CD4-positive, alpha-beta memory T cell (primary cell): Measurements from ENCODE around the gene ACCSL. TPM values are rescaled to one million over a fixed set of nuclear protein-coding genes. Genes with fewer than 3 reads are reported as not detected.

Source experiments
- CTCF ChIA-PET: fragments of 350-600 bp; sonication (Branson Sonifier 250); formaldehyde crosslinking; loops from one replicate; lab custom pipeline; 2021; ENCODE audit warnings: inconsistent platforms; ENCODE audit not compliant: partially characterized antibody; lab: Charles Lee
- POLR2A ChIA-PET: fragments of 350-600 bp; sonication (Branson Sonifier 250); formaldehyde crosslinking; loops from one replicate; lab custom pipeline; 2021; ENCODE audit not compliant: partially characterized antibody; lab: Charles Lee
- DNase-seq, 5 donors: peaks; one replicate each; pipeline versions ENCODE4 v3.0.0 to v3.0.0-alpha.2; 2020 to 2022; ENCODE audit warnings: mixed read lengths in 1 of 5
- H3K27ac ChIP-seq: one replicate; pipeline ENCODE4 v1.7.0; 2013; ENCODE audit warnings: low read depth, low read length
- H3K27me3 ChIP-seq: 2 replicates; pipeline ENCODE4 v1.7.0; 2013; ENCODE audit warnings: mild to moderate bottlenecking, low read length, moderate library complexity; ENCODE audit not compliant: insufficient read depth
- H3K36me3 ChIP-seq: 2 replicates; pipeline ENCODE4 v1.7.0; 2013; ENCODE audit warnings: mild to moderate bottlenecking, low read length, moderate library complexity; ENCODE audit not compliant: insufficient read depth
- H3K4me1 ChIP-seq: 2 replicates; pipeline ENCODE4 v1.7.0; 2013; ENCODE audit warnings: mild to moderate bottlenecking, low read length, moderate library complexity; ENCODE audit not compliant: insufficient read depth
- H3K4me3 ChIP-seq, 2 donors: one replicate each; pipeline ENCODE4 v1.7.0; 2013; ENCODE audit warnings: low read length in 2 of 2, mild to moderate bottlenecking in 1 of 2
- H3K9me3 ChIP-seq, 2 donors: one replicate each; pipeline ENCODE4 v1.7.0; 2013; ENCODE audit warnings: low read length in 2 of 2, control low read depth in 1 of 2; ENCODE audit not compliant: control insufficient read depth in 1 of 2
- H3K27ac Mint-ChIP-seq, 7 donors: one replicate each; pipeline ENCODE4 v1.8.0; 2020 to 2021; ENCODE audit warnings: mixed read lengths in 7 of 7, mild to moderate bottlenecking in 6 of 7, inconsistent platforms in 3 of 7, moderate library complexity in 3 of 7
- H3K27me3 Mint-ChIP-seq, 2 donors: one replicate each; pipeline ENCODE4 v1.8.0; 2020 to 2021; ENCODE audit warnings: mixed read lengths in 2 of 2
- H3K36me3 Mint-ChIP-seq, 2 donors: one replicate each; pipeline ENCODE4 v1.8.0; 2020 to 2021; ENCODE audit warnings: mixed read lengths in 2 of 2, inconsistent platforms in 1 of 2, mild to moderate bottlenecking in 1 of 2
- H3K4me1 Mint-ChIP-seq, 4 donors: one replicate each; pipeline ENCODE4 v1.8.0; 2020 to 2021; ENCODE audit warnings: mixed read lengths in 4 of 4, mild to moderate bottlenecking in 1 of 4
- H3K4me3 Mint-ChIP-seq, 8 donors: one replicate each; pipeline ENCODE4 v1.8.0; 2020 to 2021; ENCODE audit warnings: mixed read lengths in 8 of 8, mild to moderate bottlenecking in 7 of 8, moderate library complexity in 6 of 8, inconsistent platforms in 3 of 8
- H3K9me3 Mint-ChIP-seq, 8 donors: one replicate each; pipeline ENCODE4 v1.8.0; 2020 to 2021; ENCODE audit warnings: mixed read lengths in 8 of 8, mild to moderate bottlenecking in 5 of 8, inconsistent platforms in 3 of 8, moderate library complexity in 1 of 8
- intact Hi-C: fragments of 100-400 bp; cut with micrococcal nuclease; formaldehyde crosslinking; loops from one replicate; pipeline ENCODE4 v1.15.1; 2023
- polyA plus RNA-seq, 2 donors: library from polyadenylated mRNA; unstranded; fragments of 300-500 nt; fragmentation: Illumina TruSeq; gene quantifications; one replicate each; pipeline ENCODE4 v1.2.3, GENCODE V29; 2021
- total RNA-seq, 2 experiments: library from RNA; stranded (reverse); gene quantifications; one replicate each; pipeline ENCODE4 v1.2.3, GENCODE V29; 2021

Gene ACCSL
- total and polyA plus RNA-seq, 4 experiments from 2014 or later = not detected

DNA sequence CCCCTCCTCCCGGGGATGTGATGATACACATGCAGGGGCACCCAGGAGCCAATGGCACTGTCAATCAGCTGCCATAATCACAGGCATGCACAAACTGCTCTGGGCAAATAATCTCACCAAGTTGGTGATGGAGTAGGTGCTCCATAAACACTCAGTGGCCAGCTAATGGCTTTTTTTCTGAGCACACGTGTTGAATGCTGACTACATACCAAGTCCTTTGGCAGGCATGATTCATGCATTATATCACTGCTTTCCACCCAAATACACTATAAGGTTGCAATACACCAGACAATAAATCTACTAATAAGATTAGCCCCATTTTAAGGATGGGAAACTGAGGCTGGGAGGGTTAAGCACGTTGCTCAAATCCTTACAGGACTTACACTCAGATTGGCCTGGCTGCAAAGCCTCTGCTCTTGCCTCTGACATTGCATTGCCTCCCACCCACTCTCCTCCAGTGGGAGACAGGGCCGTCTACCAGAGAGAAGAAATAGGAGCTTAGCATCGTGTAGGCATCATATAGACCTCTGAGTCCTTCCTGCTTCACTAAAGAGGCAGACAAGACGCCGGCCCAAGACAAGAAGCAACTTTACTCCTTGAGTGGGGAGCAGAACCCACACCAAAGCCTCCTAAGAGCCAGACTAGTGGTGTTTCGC, 32.7 kb upstream of the ACCSL start:
- Mint-ChIP-seq H3K4me1 (no peaks in the 10 kb centered on the region), H3K36me3 (no peaks in the 10 kb centered on the region), H3K9me3 (no peaks in the 10 kb centered on the region), H3K27me3 (peaks cover 5% of the 10 kb centered on the region in 2 donors), H3K27ac (no peak overlapping the region), H3K4me3 (no peak overlapping the region)
- ChIA-PET CTCF (no interaction called here), POLR2A (no interaction called here)
- intact Hi-C loops = no loop called here
- Histone ChIP-seq H3K27me3 (no peaks in the 10 kb centered on the region), H3K4me3 (no peak overlapping the region), H3K4me1 (no peaks in the 10 kb centered on the region), H3K36me3 (no peaks in the 10 kb centered on the region), H3K9me3 (no peaks in the 10 kb centered on the region), H3K27ac (no peak overlapping the region)
- DNase-seq = no peak

DNA sequence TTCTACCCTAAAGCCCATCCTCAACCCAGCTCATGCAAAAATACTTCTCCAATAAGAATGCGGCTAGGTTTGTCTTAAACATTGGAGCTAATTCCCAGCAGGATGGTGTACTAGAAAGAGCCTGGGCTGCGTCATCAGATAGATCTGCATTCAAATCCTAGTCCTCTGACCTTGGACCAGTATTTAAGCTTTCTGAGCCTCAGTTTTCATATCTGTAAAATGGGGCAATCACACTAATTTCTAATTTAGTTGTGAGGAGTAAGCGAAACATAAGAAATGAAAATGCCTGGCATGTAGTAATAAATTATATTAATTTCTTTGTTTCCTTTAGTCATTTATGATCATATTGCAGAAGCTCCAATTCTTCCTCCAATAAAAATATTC, 32.2 kb upstream of the ACCSL start:
- H3K36me3 ChIP-seq = no peaks in the 10 kb centered on the region
- Mint-ChIP-seq H3K4me1 (no peaks in the 10 kb centered on the region), H3K4me3 (no peak overlapping the region), H3K36me3 (no peaks in the 10 kb centered on the region), H3K27ac (no peak overlapping the region), H3K9me3 (no peaks in the 10 kb centered on the region), H3K27me3 (peaks cover under 1 to 4% of the 10 kb centered on the region in 2 donors)
- POLR2A ChIA-PET = no interaction called here
- H3K4me1 ChIP-seq = no peaks in the 10 kb centered on the region
- no peaks in the 10 kb centered on the region for H3K9me3 ChIP-seq
- intact Hi-C loops = no loop called here
- CTCF ChIA-PET = no interaction called here
- no peaks in the 10 kb centered on the region for H3K27me3 ChIP-seq
- no peak overlapping the region for H3K4me3 ChIP-seq
- no peak overlapping the region for H3K27ac ChIP-seq
- DNase-seq = no peak

DNA sequence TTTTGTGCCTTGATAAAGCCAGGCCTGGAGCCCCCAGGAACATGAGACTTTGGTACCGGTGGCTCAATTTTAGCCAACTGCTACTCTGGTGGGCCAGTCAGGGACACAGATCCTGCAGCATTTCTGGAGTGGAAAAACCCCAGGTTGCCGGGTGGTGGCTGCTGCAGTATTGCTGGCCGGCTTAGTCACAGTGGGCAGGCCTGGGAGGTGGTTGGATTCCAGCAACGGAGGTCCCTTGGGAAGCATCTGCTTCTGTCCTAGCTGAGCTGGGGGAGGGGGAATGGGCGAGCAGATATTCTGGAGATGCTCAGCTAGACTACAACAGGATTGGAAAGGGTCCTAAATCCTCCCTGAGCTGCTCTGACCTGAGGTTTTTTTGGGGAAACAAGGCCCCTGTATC, 31.6 kb upstream of the ACCSL start:
- Mint-ChIP-seq H3K4me3 (no peak overlapping the region), H3K27me3 (peaks cover 0 to 2% of the 10 kb centered on the region in 2 donors), H3K4me1 (no peaks in the 10 kb centered on the region), H3K36me3 (no peaks in the 10 kb centered on the region), H3K9me3 (no peaks in the 10 kb centered on the region), H3K27ac (no peak overlapping the region)
- H3K9me3 ChIP-seq = no peaks in the 10 kb centered on the region
- H3K27ac ChIP-seq = no peak overlapping the region
- intact Hi-C loops = no loop called here
- no peak overlapping the region for H3K4me3 ChIP-seq
- no peaks in the 10 kb centered on the region for H3K4me1 ChIP-seq
- H3K36me3 ChIP-seq = no peaks in the 10 kb centered on the region
- POLR2A ChIA-PET = no interaction called here
- no peak for DNase-seq
- CTCF ChIA-PET = no interaction called here
- no peaks in the 10 kb centered on the region for H3K27me3 ChIP-seq

DNA sequence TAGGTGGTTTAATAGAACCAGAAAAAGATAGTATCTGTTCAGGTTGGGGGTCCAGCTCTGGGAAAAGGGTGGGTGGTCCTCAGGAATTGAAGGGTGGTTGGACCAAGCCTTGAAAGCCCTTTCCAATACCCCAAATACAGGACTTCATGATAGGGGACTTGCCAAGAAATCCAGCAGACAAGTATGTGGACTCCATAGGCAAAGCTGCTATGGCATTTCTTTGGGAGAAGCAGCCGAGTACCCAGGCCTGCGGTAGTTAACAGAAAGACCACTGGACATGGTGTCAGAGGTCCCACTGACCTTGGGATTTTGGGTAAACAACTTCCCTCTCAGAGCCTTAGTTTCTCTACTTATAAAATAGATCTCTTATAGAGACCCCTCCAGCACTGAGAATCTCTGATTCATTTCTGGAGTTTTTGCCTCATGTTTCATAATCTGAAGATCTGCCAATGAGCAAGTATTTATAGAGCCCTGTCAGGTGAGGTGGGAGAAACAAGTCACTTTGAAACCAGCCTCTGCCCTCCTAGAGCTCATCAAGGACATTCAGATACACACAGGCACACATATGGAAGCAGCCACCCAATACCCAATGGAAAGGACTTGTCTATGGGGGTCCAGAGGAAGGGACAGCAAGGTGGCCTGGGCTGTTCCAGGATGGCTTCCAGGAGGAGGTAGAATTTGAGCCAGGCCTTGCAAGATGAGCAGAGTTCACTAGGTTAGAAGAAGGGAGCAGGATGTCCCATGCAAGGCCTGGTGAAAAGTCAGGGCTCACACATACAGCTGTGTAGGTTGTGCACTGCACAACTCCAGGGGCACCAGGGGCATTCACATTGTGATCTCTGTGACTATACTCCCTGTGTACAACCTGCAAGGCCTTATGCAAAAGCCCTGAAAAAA, 31.0 kb upstream of the ACCSL start:
- intact Hi-C loops = no loop called here
- Histone ChIP-seq H3K36me3 (no peaks in the 10 kb centered on the region), H3K4me1 (no peaks in the 10 kb centered on the region), H3K27me3 (no peaks in the 10 kb centered on the region), H3K4me3 (no peak overlapping the region), H3K9me3 (no peaks in the 10 kb centered on the region), H3K27ac (no peak overlapping the region)
- Mint-ChIP-seq H3K27ac (no peak overlapping the region), H3K9me3 (peaks cover 0 to under 1% (median 0%) of the 10 kb centered on the region in 8 donors), H3K4me3 (no peak overlapping the region), H3K4me1 (no peaks in the 10 kb centered on the region), H3K36me3 (no peaks in the 10 kb centered on the region), H3K27me3 (peaks cover 0 to 1% of the 10 kb centered on the region in 2 donors)
- ChIA-PET POLR2A (no interaction called here), CTCF (no interaction called here)
- no peak for DNase-seq

DNA sequence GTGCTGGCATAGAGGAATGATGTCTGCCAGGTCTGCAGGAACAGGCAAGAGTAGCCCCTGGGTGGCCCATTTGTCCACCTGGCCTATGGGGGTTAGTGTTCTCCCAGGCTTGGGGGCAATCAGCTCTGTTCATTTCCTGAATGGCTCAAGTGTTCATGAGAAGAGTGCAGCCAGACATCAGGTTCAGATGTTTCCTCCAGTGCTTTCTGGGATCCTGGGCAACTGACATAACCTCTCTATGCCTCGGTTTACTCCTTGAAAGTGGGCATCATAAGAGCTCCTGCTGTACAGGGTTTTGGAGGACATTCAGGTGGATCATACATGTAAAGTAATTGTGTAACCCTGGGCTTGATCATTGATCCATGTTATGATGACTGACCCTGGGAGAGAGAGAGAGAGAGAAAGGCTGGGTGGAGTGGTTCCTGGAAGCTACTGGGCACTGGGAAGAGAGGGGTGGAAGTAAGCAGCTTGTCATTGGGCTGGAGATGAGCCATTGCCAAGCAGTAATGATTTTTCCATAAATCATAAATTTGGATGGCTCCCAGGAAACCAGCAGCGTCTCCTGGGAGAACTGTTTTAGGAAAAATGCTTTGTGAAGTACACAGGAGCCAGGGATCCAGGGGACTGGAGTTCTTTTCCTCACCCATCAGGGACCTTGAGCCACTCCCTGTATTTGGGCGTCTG, 30.2 kb upstream of the ACCSL start:
- Histone ChIP-seq H3K27me3 (no peaks in the 10 kb centered on the region), H3K9me3 (no peaks in the 10 kb centered on the region), H3K4me1 (no peaks in the 10 kb centered on the region), H3K4me3 (no peak overlapping the region), H3K27ac (no peak overlapping the region), H3K36me3 (no peaks in the 10 kb centered on the region)
- CTCF ChIA-PET = no interaction called here
- peaks cover 2% of the 10 kb centered on the region in 2 donors for H3K27me3 Mint-ChIP-seq
- H3K9me3 Mint-ChIP-seq = peaks cover 0 to 5% (median 3%) of the 10 kb centered on the region in 8 donors
- intact Hi-C loops = no loop called here
- no peaks in the 10 kb centered on the region for H3K4me1 Mint-ChIP-seq
- POLR2A ChIA-PET = no interaction called here
- no peak overlapping the region for H3K4me3 Mint-ChIP-seq
- no peak for DNase-seq
- H3K27ac Mint-ChIP-seq = no peak overlapping the region
- no peaks in the 10 kb centered on the region for H3K36me3 Mint-ChIP-seq

DNA sequence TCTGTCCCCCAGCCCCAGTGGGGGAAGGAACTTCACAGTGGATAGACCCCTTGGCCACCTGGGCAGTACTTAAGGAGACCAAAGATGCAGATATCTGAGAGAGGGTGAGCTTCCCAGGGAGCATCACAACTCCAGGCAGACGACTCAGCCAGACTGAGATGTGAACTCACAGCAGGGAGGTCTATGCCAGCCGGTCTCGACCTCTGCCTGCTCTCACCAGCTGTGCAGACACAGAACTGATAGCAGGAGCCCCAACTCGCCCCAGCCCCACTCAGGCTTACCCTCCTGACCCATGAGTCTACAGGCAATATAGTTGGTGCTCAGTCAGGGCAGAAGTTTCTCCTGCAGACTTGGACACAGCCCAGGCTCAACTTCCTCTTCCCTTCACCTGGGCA, 29.7 kb upstream of the ACCSL start:
- CTCF ChIA-PET = no interaction called here
- Histone ChIP-seq H3K4me1 (no peaks in the 10 kb centered on the region), H3K27me3 (no peaks in the 10 kb centered on the region), H3K36me3 (no peaks in the 10 kb centered on the region), H3K9me3 (no peaks in the 10 kb centered on the region), H3K27ac (no peak overlapping the region), H3K4me3 (no peak overlapping the region)
- no peak for DNase-seq
- no peak overlapping the region for H3K4me3 Mint-ChIP-seq
- POLR2A ChIA-PET = no interaction called here
- intact Hi-C loops = no loop called here
- no peaks in the 10 kb centered on the region for H3K4me1 Mint-ChIP-seq
- peaks cover 3 to 4% of the 10 kb centered on the region in 2 donors for H3K27me3 Mint-ChIP-seq
- H3K27ac Mint-ChIP-seq = no peak overlapping the region
- H3K9me3 Mint-ChIP-seq = peaks cover 0 to 6% (median 3%) of the 10 kb centered on the region in 8 donors
- H3K36me3 Mint-ChIP-seq = no peaks in the 10 kb centered on the region

DNA sequence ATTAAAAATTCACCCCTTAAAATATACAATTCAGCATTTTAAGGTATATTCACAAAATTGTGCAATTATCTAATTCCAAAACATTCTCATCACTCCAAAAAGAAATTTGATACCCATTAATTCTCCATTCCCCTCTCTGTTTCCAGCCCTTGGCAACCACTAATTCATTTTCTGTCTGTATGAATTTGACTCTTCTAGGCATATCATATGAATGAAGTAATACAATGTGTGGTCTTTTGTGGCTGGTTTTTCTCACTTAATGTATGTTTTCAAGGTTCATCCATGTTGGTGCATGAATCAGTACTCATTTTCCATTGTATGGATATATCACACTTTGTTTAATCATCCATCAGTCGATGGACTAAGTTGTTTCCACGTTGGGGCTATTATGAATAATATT, 29.0 kb upstream of the ACCSL start:
- POLR2A ChIA-PET = no interaction called here
- Mint-ChIP-seq H3K9me3 (peaks cover 0 to 10% (median 4%) of the 10 kb centered on the region in 8 donors), H3K4me1 (no peaks in the 10 kb centered on the region), H3K27ac (no peak overlapping the region), H3K36me3 (no peaks in the 10 kb centered on the region), H3K27me3 (peaks cover 3 to 4% of the 10 kb centered on the region in 2 donors), H3K4me3 (no peak overlapping the region)
- H3K36me3 ChIP-seq = no peaks in the 10 kb centered on the region
- no peaks in the 10 kb centered on the region for H3K9me3 ChIP-seq
- H3K4me3 ChIP-seq = no peak overlapping the region
- no peak overlapping the region for H3K27ac ChIP-seq
- CTCF ChIA-PET = no interaction called here
- no peaks in the 10 kb centered on the region for H3K27me3 ChIP-seq
- no peaks in the 10 kb centered on the region for H3K4me1 ChIP-seq
- intact Hi-C loops = no loop called here
- DNase-seq = no peak
